HG03354 (cell line): ENCODE results near the gene ACAP2.
"Not testable (repeated sequence)": the region's sequence is repeated elsewhere in the genome, so short reads cannot be mapped to it uniquely, and the experiment has no call there.

ENCODE experiments used
- ATAC-seq: cut with Tn5 transposase; IDR thresholded peaks from one replicate; pipeline ENCODE4 v1.9.1; 2021; ENCODE audit warnings: mild to moderate bottlenecking; ENCODE audit not compliant: unreplicated experiment, poor library complexity, severe bottlenecking

The ACAP2 gene, protein sequence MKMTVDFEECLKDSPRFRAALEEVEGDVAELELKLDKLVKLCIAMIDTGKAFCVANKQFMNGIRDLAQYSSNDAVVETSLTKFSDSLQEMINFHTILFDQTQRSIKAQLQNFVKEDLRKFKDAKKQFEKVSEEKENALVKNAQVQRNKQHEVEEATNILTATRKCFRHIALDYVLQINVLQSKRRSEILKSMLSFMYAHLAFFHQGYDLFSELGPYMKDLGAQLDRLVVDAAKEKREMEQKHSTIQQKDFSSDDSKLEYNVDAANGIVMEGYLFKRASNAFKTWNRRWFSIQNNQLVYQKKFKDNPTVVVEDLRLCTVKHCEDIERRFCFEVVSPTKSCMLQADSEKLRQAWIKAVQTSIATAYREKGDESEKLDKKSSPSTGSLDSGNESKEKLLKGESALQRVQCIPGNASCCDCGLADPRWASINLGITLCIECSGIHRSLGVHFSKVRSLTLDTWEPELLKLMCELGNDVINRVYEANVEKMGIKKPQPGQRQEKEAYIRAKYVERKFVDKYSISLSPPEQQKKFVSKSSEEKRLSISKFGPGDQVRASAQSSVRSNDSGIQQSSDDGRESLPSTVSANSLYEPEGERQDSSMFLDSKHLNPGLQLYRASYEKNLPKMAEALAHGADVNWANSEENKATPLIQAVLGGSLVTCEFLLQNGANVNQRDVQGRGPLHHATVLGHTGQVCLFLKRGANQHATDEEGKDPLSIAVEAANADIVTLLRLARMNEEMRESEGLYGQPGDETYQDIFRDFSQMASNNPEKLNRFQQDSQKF

DNA sequence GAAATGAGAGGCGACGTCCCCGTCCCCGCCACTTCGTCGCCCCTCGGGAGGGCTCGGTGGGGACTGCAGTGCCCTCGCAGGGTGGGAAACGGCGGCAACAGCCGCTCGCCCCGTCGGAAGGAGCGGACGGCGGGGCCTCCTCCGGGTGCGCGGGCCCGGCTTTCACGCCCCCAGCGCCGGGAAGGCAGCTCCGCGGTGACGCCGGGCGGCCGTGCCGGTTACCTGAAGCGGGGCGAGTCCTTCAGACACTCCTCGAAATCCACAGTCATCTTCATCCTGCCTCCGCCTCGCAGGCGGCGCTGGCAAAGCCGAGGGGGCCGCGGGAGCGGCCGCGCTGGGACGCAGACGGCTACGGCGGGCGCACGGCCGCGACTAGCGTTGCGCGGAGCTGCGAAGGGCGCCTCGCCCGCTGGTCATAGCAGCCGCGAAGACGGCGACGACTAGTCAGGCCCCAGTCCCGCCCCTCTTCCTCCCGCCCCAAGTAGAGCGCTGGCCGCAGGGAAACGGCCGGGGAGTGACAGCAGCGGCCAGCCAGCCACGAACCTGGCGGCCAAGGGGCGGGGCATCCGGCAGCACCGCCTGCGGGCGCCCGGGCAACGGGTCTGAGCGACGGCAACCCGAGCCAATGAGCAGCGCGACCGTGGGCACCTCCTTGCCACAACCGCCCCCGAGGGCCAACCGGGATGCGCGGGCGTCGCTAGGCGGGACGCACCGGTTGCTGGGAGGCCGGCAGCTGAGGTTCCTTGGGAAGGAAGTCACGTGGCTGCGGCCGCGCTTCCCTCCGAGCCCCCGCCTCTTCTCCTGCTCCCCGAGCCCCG is at the start of gene ACAP2:
ACAP2 (minus strand) TSS at position 448 of the 818 bp plus-strand sequence; CDS start at position 275, 173 bp downstream.
- ATAC-seq: peak; percentile 92

DNA sequence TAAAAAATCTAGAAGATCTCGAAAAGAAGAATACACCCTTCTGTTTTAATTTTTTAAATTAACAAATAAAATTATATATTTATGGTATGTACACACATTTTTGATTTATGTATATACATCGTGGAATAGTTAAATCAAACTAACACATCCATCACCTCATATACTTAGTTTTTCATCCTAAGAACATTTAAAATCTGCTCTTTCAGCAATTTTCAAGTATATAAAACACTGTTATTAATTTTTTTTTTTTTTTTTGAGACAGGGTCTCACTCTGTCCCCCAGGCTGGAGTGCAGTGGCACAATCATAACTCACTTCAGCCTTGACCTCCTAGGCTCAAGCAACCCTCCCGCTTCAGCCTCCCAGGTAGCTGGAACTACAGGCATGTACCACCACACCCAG is 32.8 kb upstream of the ACAP2 start:
- no peak for ATAC-seq

GRCh38 chr3:195475116-195475515 is 32.3 kb upstream of the ACAP2 start:
- ATAC-seq: not testable (repeated sequence)

- no peak for ATAC-seq
Measured at GRCh38 chr3:195468841-195469240, 26.0 kb upstream of the ACAP2 start.

DNA sequence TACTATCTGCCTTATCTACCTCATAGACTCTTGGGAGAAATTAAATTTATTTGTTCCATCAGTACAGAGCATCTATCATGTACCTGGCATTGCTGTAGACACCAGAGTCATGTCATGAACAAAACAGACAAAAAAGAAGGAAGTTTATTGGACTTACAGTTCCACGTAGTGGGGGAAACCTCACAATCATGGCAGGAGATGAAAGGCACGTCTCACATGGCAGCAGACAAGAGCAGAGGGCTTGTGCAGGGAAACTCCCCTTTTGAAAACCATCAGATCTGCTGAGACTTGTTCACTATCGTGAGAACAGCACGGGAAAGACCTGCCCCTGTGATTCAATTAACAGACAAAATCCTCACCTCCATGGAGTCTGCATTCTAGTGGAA is 25.6 kb upstream of the ACAP2 start:
- ATAC-seq: no peak

- ATAC-seq: no peak
Measured at GRCh38 chr3:195467641-195468390, 25.0 kb upstream of the ACAP2 start.

- no peak for ATAC-seq
Measured at GRCh38 chr3:195466251-195466650, 23.4 kb upstream of the ACAP2 start.

DNA sequence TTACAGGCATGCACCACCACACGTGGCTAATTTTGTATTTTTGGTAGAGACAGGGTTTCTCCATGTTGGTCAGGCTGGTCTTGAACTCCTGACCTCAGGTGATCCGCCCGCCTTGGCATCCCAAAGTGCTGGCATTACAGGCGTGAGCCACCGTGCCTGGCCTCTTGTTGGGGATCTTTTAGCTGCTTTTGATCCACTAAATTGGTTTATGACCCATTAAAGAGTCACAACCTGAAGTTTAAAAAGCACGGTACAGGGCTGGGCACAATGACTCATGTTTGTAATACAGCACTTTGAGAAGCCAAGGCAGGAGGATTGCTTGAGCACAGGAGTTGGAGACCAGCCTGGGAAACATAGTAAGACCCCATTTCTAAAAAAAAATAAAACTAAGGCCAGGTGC is 20.1 kb upstream of the ACAP2 start:
- not testable (repeated sequence) for ATAC-seq

DNA sequence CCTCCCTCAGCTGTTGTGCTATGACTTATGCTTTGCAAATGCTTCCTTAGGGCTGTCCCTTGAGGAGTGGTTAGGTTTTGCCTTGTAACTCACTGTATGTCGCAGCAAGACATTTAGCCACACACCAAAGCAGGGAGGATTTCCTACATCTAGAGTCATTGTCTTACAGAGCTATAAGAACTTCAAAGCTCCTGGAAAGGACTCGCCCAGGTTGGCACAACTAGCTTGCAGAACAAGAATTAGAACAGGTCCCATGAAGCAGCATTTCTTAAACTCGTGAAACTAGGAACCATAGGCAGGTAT is 19.4 kb upstream of the ACAP2 start:
- ATAC-seq: no peak

DNA sequence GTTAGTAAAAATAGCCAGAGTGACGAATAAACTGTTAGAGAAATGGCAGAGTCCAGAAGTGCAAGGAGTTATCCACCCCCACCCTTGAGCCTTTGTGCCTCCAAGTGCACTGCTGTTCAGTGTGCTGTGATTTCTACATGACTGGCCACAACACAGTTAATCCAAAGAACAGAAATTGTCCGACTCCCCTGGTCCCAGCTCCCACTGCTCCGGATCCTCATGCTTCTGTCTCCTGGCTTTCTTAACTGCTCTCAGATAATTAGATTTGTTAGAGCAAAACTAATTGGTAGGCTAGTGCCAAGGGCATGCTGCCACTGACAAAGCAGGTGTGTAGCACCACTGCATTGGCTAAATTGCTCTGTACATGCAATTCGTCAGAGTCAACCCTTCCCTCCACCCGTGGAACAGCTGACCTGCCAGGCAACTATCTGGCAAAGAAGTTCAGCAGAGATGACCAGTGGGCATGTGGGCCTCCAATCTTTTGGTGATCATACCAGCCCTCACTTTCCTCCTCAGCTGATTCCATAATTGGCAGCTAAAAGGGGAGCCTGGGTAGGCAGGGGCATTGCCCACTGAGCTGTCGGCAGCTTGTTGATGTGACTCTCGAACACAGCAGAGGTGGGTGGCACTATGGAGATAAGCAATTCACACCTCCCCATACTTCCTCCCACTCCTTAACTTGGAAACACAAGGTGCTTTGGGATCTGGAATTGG is 18.9 kb upstream of the ACAP2 start:
- no peak for ATAC-seq

- no peak for ATAC-seq
Measured at GRCh38 chr3:195460091-195460713, 17.4 kb upstream of the ACAP2 start.

- ATAC-seq: peak; percentile 85
Measured at GRCh38 chr3:195458316-195458717, 15.5 kb upstream of the ACAP2 start.

DNA sequence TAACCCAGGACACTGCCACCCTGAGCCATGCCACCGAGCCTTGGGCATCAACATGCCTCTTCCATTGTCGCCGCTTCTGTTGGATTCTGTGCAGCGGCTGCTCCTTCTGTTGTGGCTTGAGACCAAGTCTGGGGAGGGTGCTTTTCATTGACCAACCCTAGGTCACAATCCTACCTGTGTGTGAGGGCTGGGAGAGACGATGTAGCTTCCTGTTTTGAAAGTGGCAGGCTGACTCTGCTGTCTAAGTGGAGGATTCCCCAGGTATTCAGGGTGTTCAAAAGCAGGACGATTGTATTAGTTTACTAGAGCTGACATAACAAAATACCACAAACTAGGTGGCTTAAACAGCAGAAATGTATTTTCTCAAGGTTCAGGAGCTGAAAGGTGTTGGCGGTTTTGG is 13.0 kb upstream of the ACAP2 start:
- ATAC-seq: no peak

- no peak for ATAC-seq
Measured at GRCh38 chr3:195453236-195453635, 10.4 kb upstream of the ACAP2 start.

GRCh38 chr3:195451373-195452015 is 8.7 kb upstream of the ACAP2 start:
- no peak for ATAC-seq

DNA sequence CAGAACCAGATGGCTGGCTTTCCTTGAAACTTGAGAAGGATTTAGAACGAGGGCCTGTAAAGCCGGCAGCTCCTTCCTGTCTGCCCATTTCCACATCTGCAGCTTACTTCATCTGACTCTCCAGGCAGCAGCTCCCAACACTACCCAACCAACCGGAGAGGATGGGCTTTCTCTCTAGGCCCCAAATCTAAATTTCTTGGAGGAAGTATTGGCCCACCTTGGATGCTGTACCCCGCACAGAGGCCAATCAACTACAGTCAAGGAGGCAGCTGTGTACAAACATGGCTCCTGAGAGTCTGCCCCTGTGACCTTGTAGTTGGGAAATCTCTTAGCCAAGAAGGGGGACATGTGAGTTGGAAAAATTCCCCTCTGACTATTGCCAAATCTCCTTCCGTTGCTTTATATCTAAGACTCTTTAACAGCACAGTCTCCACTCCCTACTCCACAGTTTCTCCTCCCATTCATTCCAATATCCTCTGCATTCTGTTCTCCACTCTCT is 8.0 kb upstream of the ACAP2 start:
- no peak for ATAC-seq

DNA sequence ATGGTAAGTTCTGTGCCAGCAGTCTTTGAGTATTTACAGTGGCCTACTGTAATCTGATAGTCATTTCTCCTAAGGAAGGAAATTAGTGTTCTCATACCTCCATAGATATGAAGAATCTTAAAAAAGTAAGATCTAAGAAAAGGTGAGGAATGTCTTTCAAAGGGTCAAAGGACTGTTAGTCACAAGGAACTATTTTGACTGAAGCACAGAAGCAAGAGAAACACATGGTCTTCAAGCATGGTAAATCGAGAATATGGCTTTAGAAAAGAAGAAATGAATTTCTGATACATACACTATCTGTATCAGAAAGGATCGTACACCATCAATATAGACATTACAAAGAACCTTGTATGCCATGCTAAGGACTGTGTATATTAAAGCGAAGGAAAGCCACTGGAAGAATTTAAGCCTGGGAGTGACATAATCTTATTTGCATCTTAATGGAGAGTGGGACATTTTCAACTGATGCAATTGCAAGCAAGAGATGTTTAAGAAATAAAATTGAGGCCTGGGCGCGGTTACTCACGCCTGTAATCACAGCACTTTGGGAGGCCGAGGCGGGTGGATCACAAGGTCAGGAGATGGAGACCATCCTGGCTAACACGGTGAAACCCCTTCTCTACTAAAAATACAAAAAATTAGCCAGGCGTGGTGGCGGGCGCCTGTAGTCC is 5.5 kb upstream of the ACAP2 start:
- no peak for ATAC-seq

- no peak for ATAC-seq
Measured at GRCh38 chr3:195447201-195447600, 4.4 kb upstream of the ACAP2 start.
